H1 (cell line): Measurements from ENCODE around the gene SGCB. TPM values are rescaled to one million over a fixed set of nuclear protein-coding genes. Genes with fewer than 3 reads are reported as not detected.

Source experiments
- CTCF ChIA-PET: fragments of 300-600 bp; sonication (Branson Sonifier 250); formaldehyde crosslinking; loops from one replicate; lab custom pipeline; 2021; ENCODE audit not compliant: partially characterized antibody; lab: Charles Lee
- POLR2A ChIA-PET: fragments of 300-600 bp; sonication (Branson Sonifier 250); formaldehyde crosslinking; loops from one replicate; lab custom pipeline; 2021; ENCODE audit warnings: inconsistent platforms; ENCODE audit not compliant: partially characterized antibody; lab: Charles Lee
- DNase-seq, 2 experiments: peaks; one replicate each; pipeline versions ENCODE4 v3.0.0 to v3.0.0-alpha.2; 2010 to 2022; ENCODE audit warnings: low spot score in 2 of 2, low read depth in 1 of 2, mixed read lengths in 1 of 2
- FAIRE-seq: peaks from 2 replicates; lab custom pipeline; 2011; peaks lifted over from hg19 to GRCh38; lab: Jason Lieb, UNC
- H2AFZ ChIP-seq: 2 replicates; pipeline ENCODE4 v1.8.1; 2012; ENCODE audit warnings: low read length, inconsistent platforms
- H2AK5ac ChIP-seq: 2 replicates; pipeline ENCODE4 v1.6.1; 2013; ENCODE audit warnings: low read depth, low read length
- H2BK120ac ChIP-seq: replicated peaks from 2 replicates; pipeline ENCODE3; 2013; ENCODE audit warnings: low read depth, low read length, inconsistent platforms
- H2BK12ac ChIP-seq: 2 replicates; pipeline ENCODE4 v1.6.1; 2013; ENCODE audit warnings: low read depth, low read length
- H2BK15ac ChIP-seq: 2 replicates; pipeline ENCODE4 v1.6.1; 2013; ENCODE audit warnings: low read length
- H2BK20ac ChIP-seq: 2 replicates; pipeline ENCODE4 v1.6.1; 2013; ENCODE audit warnings: low read length
- H2BK5ac ChIP-seq: 2 replicates; pipeline ENCODE4 v1.6.1; 2013; ENCODE audit warnings: low read depth, low read length
- H3K14ac ChIP-seq: 2 replicates; pipeline ENCODE4 v1.6.1; 2013; ENCODE audit warnings: inconsistent platforms; ENCODE audit not compliant: insufficient read length
- H3K18ac ChIP-seq: 2 replicates; pipeline ENCODE4 v1.6.1; 2013; ENCODE audit warnings: low read length; ENCODE audit errors: extremely low read depth
- H3K23ac ChIP-seq: 2 replicates; pipeline ENCODE4 v1.6.1; 2013; ENCODE audit warnings: inconsistent platforms; ENCODE audit not compliant: insufficient read length
- H3K23me2 ChIP-seq: 2 replicates; pipeline ENCODE4 v1.6.1; 2013; ENCODE audit warnings: low read depth, low read length
- H3K27ac ChIP-seq: 2 replicates; pipeline ENCODE4 v1.6.1; 2011; ENCODE audit warnings: low read depth, low read length, inconsistent platforms
- H3K27me3 ChIP-seq, 4 experiments: replicated peaks in 1 of 4; 1 replicate in 1 of 4; 2 replicates in 3 of 4; pipeline versions ENCODE4 v1.6.1 to v1.8.1; 2011 to 2013; ENCODE audit warnings: low read length in 3 of 4, mild to moderate bottlenecking in 3 of 4, inconsistent platforms in 2 of 4, mixed read lengths in 2 of 4, moderate library complexity in 1 of 4; ENCODE audit not compliant: control insufficient read depth in 3 of 4, insufficient read depth in 3 of 4; ENCODE audit errors: extremely low read depth in 1 of 4
- H3K36me3 ChIP-seq, 4 experiments: 2 replicates each; pipeline versions ENCODE4 v1.6.1 to v1.8.1; 2011 to 2013; ENCODE audit warnings: mild to moderate bottlenecking in 4 of 4, low read length in 3 of 4, moderate library complexity in 2 of 4, control low read depth in 1 of 4, inconsistent platforms in 1 of 4; ENCODE audit not compliant: insufficient read depth in 4 of 4, control insufficient read depth in 2 of 4
- H3K4ac ChIP-seq: replicated peaks from 2 replicates; pipeline ENCODE3; 2013; ENCODE audit warnings: low read length, low read depth, mixed read lengths, inconsistent platforms; ENCODE audit not compliant: insufficient read length
- H3K4me1 ChIP-seq, 4 experiments: replicated peaks in 1 of 4; 1 replicate in 1 of 4; 2 replicates in 3 of 4; pipeline versions ENCODE4 v1.6.1 to v1.8.1; 2011 to 2013; ENCODE audit warnings: low read length in 3 of 4, inconsistent platforms in 2 of 4, mixed read lengths in 1 of 4; ENCODE audit not compliant: insufficient read depth in 4 of 4, control insufficient read depth in 3 of 4
- H3K4me2 ChIP-seq, 2 experiments: 2 replicates each; pipeline versions ENCODE4 v1.6.1 to v1.8.1; 2011 to 2013; ENCODE audit warnings: low read depth in 2 of 2, low read length in 2 of 2, control low read depth in 1 of 2, inconsistent platforms in 1 of 2, mild to moderate bottlenecking in 1 of 2; ENCODE audit not compliant: insufficient read depth in 1 of 2
- H3K4me3 ChIP-seq, 4 experiments: fragments of 200-600, 300-600 bp in 1 of 4; sonication (generic), shearing (Covaris generic), sonication (Bioruptor Twin) in 1 of 4; 2 replicates each; pipeline versions ENCODE4 v1.5.1 to v1.8.1; 2011 to 2016; ENCODE audit warnings: low read length in 4 of 4, low read depth in 3 of 4, control low read depth in 2 of 4, inconsistent platforms in 2 of 4, mild to moderate bottlenecking in 2 of 4, mixed read lengths in 1 of 4, moderate library complexity in 1 of 4; ENCODE audit not compliant: insufficient read depth in 2 of 4; ENCODE audit errors: extremely low read depth in 1 of 4
- H3K56ac ChIP-seq: replicated peaks from 2 replicates; pipeline ENCODE3; 2013; ENCODE audit warnings: low read depth, mild to moderate bottlenecking, mixed read lengths, low read length, inconsistent platforms; ENCODE audit not compliant: insufficient read length
- H3K79me1 ChIP-seq: 2 replicates; pipeline ENCODE4 v1.6.1; 2013; ENCODE audit warnings: low read depth, low read length, control low read depth
- H3K79me2 ChIP-seq, 2 experiments: 2 replicates each; pipeline versions ENCODE4 v1.6.1 to v1.8.1; 2012 to 2013; ENCODE audit warnings: low read length in 2 of 2, mild to moderate bottlenecking in 2 of 2, inconsistent platforms in 1 of 2; ENCODE audit not compliant: insufficient read depth in 2 of 2, control insufficient read depth in 1 of 2
- H3K9ac ChIP-seq, 4 experiments: replicated peaks in 1 of 4; 1 replicate in 1 of 4; 2 replicates in 3 of 4; pipeline versions ENCODE4 v1.6.1 to v1.8.1; 2011 to 2013; ENCODE audit warnings: low read depth in 3 of 4, low read length in 3 of 4, control low read depth in 2 of 4, mild to moderate bottlenecking in 2 of 4, moderate library complexity in 2 of 4, inconsistent platforms in 1 of 4; ENCODE audit errors: extremely low read depth in 1 of 4
- H3K9me3 ChIP-seq, 2 experiments: 2 replicates each; pipeline versions ENCODE4 v1.6.1 to v1.8.1; 2012 to 2013; ENCODE audit warnings: mild to moderate bottlenecking in 2 of 2, moderate library complexity in 2 of 2, control low read depth in 1 of 2, inconsistent platforms in 1 of 2, low read depth in 1 of 2, low read length in 1 of 2, mixed read lengths in 1 of 2; ENCODE audit not compliant: insufficient read depth in 2 of 2
- H4K20me1 ChIP-seq, 2 experiments: replicated peaks in 1 of 2; 2 replicates each; pipeline versions ENCODE3 to v1.8.1; 2011 to 2013; ENCODE audit warnings: inconsistent platforms in 2 of 2, low read length in 2 of 2, mild to moderate bottlenecking in 1 of 2; ENCODE audit not compliant: insufficient read depth in 2 of 2, control insufficient read depth in 1 of 2
- H4K5ac ChIP-seq: 2 replicates; pipeline ENCODE4 v1.6.1; 2013; ENCODE audit warnings: low read length, low read depth, mixed read lengths, inconsistent platforms; ENCODE audit not compliant: insufficient read length
- H4K8ac ChIP-seq: 2 replicates; pipeline ENCODE4 v1.8.0; 2013; ENCODE audit warnings: mild to moderate bottlenecking, moderate library complexity, low read length, inconsistent platforms; ENCODE audit not compliant: insufficient read depth; ENCODE audit errors: extremely low read depth
- H4K91ac ChIP-seq: replicated peaks from 2 replicates; pipeline ENCODE3; 2013; ENCODE audit warnings: low read length, mixed read lengths, inconsistent platforms; ENCODE audit not compliant: insufficient read length
- BACH1 ChIP-seq: IDR thresholded peaks from 2 replicates; pipeline ENCODE4 v1.6.1; 2012; ENCODE audit warnings: low read length, improper control_type of control experiment
- CBX5 ChIP-seq: fragments of 300-800, 300-1000 bp; sonication (generic); IDR thresholded peaks from 2 replicates; pipeline ENCODE4 v1.7.1; 2016; ENCODE audit warnings: antibody characterized with exemption, low read length, low read depth
- CBX8 ChIP-seq: fragments of 300-800, 300-1000 bp; sonication (generic); IDR thresholded peaks from 2 replicates; pipeline ENCODE4 v1.7.1; 2016; ENCODE audit warnings: low read depth, low read length, borderline replicate concordance
- CEBPB ChIP-seq: IDR thresholded peaks from 2 replicates; pipeline ENCODE4 v1.6.1; 2012; ENCODE audit warnings: low read depth, low read length
- CTBP2 ChIP-seq: IDR thresholded peaks from 2 replicates; pipeline ENCODE4 v1.7.0; 2011; ENCODE audit warnings: borderline replicate concordance, mild to moderate bottlenecking, moderate library complexity, mixed read lengths, low read length; ENCODE audit not compliant: insufficient read depth, insufficient read length
- HDAC6 ChIP-seq: IDR thresholded peaks from one replicate; pipeline ENCODE4 v1.7.1; 2012; ENCODE audit warnings: low read depth, mild to moderate bottlenecking, inconsistent platforms, low read length, moderate library complexity
- JUND ChIP-seq: IDR thresholded peaks from 2 replicates; pipeline ENCODE4 v1.6.1; 2011; ENCODE audit warnings: mild to moderate bottlenecking, improper control_type of control experiment, low read length
- KDM4A ChIP-seq: IDR thresholded peaks from one replicate; pipeline ENCODE4 v1.7.1; 2012; ENCODE audit warnings: low read depth, mild to moderate bottlenecking, moderate library complexity, low read length, inconsistent platforms; ENCODE audit not compliant: severe bottlenecking
- MAFK ChIP-seq: IDR thresholded peaks from 2 replicates; pipeline ENCODE4 v1.6.1; 2012; ENCODE audit warnings: low read depth, mild to moderate bottlenecking, improper control_type of control experiment, low read length
- NRF1 ChIP-seq: IDR thresholded peaks from 2 replicates; pipeline ENCODE4 v1.6.1; 2011; ENCODE audit warnings: mild to moderate bottlenecking, low read depth, low read length, improper control_type of control experiment
- POLR2A ChIP-seq, 2 experiments: IDR thresholded peaks; 1 replicate in 1 of 2; 2 replicates in 1 of 2; pipeline ENCODE4 v1.6.1; 2011; ENCODE audit warnings: low read depth in 2 of 2, low read length in 2 of 2, mild to moderate bottlenecking in 2 of 2; ENCODE audit errors: control extremely low read depth in 1 of 2
- RAD21 ChIP-seq, 2 experiments: IDR thresholded peaks in 1 of 2; conservative IDR thresholded peaks in 1 of 2; 2 replicates each; pipeline ENCODE4 v1.6.1; 2011; ENCODE audit warnings: low read depth in 2 of 2, low read length in 2 of 2, improper control_type of control experiment in 1 of 2, inconsistent platforms in 1 of 2, mild to moderate bottlenecking in 1 of 2, moderate library complexity in 1 of 2
- TBP ChIP-seq: IDR thresholded peaks from 2 replicates; pipeline ENCODE4 v1.6.1; 2011; ENCODE audit warnings: low read depth, low read length, improper control_type of control experiment
- TEAD4 ChIP-seq: IDR thresholded peaks from 2 replicates; pipeline ENCODE4 v1.6.1; 2012; ENCODE audit warnings: low read depth, low read length, inconsistent platforms, mixed read lengths
- WGBS, 2 experiments: shearing (Covaris generic) in 1 of 2; methylation state at CpG; one replicate each; pipeline versions ENCODE4 v1.1.6 to v1.1.7; 2013 to 2015; ENCODE audit warnings: low lambda C conversion rate in 2 of 2, mixed read lengths in 2 of 2, inconsistent platforms in 1 of 2, low coverage in 1 of 2, missing lambda C conversion rate in 1 of 2; ENCODE audit not compliant: insufficient replicate concordance in 2 of 2, insufficient coverage in 1 of 2, insufficient read length in 1 of 2; ENCODE audit errors: extremely low coverage in 1 of 2, missing lambda C conversion rate in 1 of 2; 5-methylcytosine and 5-hydroxymethylcytosine counted together
- polyA plus RNA-seq, 7 experiments: library from polyadenylated mRNA; depleted of rRNA in 3 of 7; stranded (reverse) in 5 of 7; unstranded in 2 of 7; fragments of >200 nt in 5 of 7; fragments of 200-250 nt in 2 of 7; gene quantifications; 1 replicate in 5 of 7; 2 replicates in 1 of 7; 4 replicates in 1 of 7; pipeline versions ENCODE4 v1.2.1 to v1.2.3, GENCODE V29; 2011 to 2013; ENCODE audit warnings: missing spikeins in 2 of 7, mixed read lengths in 2 of 7
- total RNA-seq: library from RNA; stranded (reverse); fragmentation: NEBNext Ultra II Directional; extraction: Animal tissue kit (Norgen Biotek cat#: 25700); gene quantifications from 2 replicates; pipeline ENCODE4 v1.2.1, GENCODE V29; 2021
- TF ChIP-seq, protein P1 (sequence below): IDR thresholded peaks from 2 replicates; pipeline ENCODE4 v1.6.1; 2012; ENCODE audit warnings: inconsistent platforms

The SGCB gene
- total and polyA plus RNA-seq, 2 of the 8 experiments (the other 6 are each of a cell fraction or from before 2014, with no cell fraction given), result 6.8 to 32.2 TPM

GRCh38 chr4:52076731-52077130, 38.6 kb upstream of the SGCB start:
- Histone ChIP-seq H3K27ac (no peak overlapping the region), H4K5ac (no peak overlapping the region), H3K56ac (no peak overlapping the region), H3K9me3 (no peaks in the 10 kb centered on the region), H2BK120ac (no peak overlapping the region), H2BK12ac (no peak overlapping the region), H2BK20ac (no peak overlapping the region), H4K8ac (no peak overlapping the region), H3K4me2 (peak overlapping the region; percentile 77 to 87), H3K4me1 (no peaks in the 10 kb centered on the region; a peak in 1 of 7 replicates), H3K79me2 (no peaks in the 10 kb centered on the region), H3K18ac (no peak overlapping the region), H4K20me1 (no peaks in the 10 kb centered on the region), H2AK5ac (no peak overlapping the region), H2BK15ac (no peak overlapping the region), H3K36me3 (no peaks in the 10 kb centered on the region), H3K23ac (no peak overlapping the region), H3K23me2 (peaks cover 8% of the 10 kb centered on the region; the same call in 1 of the 2 replicates), H2BK5ac (no peak overlapping the region), H3K9ac (0 out of 7 replicates have a peak overlapping the region, but pooled peaks of 1 of the 4 experiments have one; percentile 10), H3K14ac (no peak overlapping the region), H3K4ac (no peak overlapping the region), H4K91ac (no peak overlapping the region), H3K79me1 (no peaks in the 10 kb centered on the region), H3K4me3 (peak overlapping the region; percentile 19 to 54 (median 36); a peak in 7 of 8 replicates), H3K27me3 (peaks cover 0 to 4% (median 1%) of the 10 kb centered on the region in 4 experiments; a peak in 3 of 7 replicates), H2AFZ (peak overlapping the region; percentile 37; the same call in 1 of the 2 replicates)
- FAIRE-seq (peak; percentile 48), DNase-seq (peak; percentile 44 to 75)
- ChIA-PET POLR2A (no interaction called here), CTCF (no interaction called here)
- 14% methylated on average over 26 of the region's 26 CpGs; no CpG with 5 or more reads in 1 of the 2 experiments for WGBS, 2 experiments
- TF ChIP-seq RAD21 (IDR thresholded peaks at IDR 0.05 in 1 of 2, conservative IDR thresholded peaks at IDR 0.05 in 1 of 2; ENCODE audit: low read depth in 2 of 2, low read length in 2 of 2) (peak in 1 of 2 experiments; percentile 11; a peak in 2 of 4 replicates), MAFK (no peak), TBP (peak; percentile 44; the same call in 1 of the 2 replicates), CBX8 (no peak), JUND (no peak), HDAC6 (no peak), NRF1 (no peak), CBX5 (no peak), TEAD4 (no peak), POLR2A (IDR thresholded peaks at IDR 0.05; ENCODE audit: control extremely low read depth in 1 of 2, low read depth in 2 of 2, low read length in 2 of 2) (no peak), CEBPB (no peak), KDM4A (peak; percentile 74), CTBP2 (peak; percentile 25), BACH1 (no peak)
- TF ChIP-seq, protein P1, sequence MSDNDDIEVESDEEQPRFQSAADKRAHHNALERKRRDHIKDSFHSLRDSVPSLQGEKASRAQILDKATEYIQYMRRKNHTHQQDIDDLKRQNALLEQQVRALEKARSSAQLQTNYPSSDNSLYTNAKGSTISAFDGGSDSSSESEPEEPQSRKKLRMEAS, result no peak
